Osteoblast (primary cell): ENCODE data around the gene LRAT. TPM values are rescaled to one million over a fixed set of nuclear protein-coding genes. Genes with fewer than 3 reads are reported as not detected.

ENCODE experiments used
- DNase-seq: peaks from one replicate; pipeline ENCODE4 v3.0.0; 2011; ENCODE audit warnings: low spot score, mixed read lengths; ENCODE audit not compliant: insufficient read length; ENCODE audit errors: missing footprints
- H2AFZ ChIP-seq: 2 replicates; pipeline ENCODE4 v1.6.0; 2011; ENCODE audit warnings: mild to moderate bottlenecking, low read length
- H3K27ac ChIP-seq: 2 replicates; pipeline ENCODE4 v1.5.1; 2011; ENCODE audit warnings: mild to moderate bottlenecking, low read depth, low read length, moderate library complexity
- H3K27me3 ChIP-seq: 2 replicates; pipeline ENCODE4 v1.6.0; 2012; ENCODE audit warnings: mild to moderate bottlenecking, control low read depth, inconsistent platforms, low read length, moderate library complexity; ENCODE audit not compliant: insufficient read depth
- H3K36me3 ChIP-seq: 2 replicates; pipeline ENCODE4 v1.5.1; 2011; ENCODE audit warnings: mild to moderate bottlenecking, low read length, control low read depth, moderate library complexity; ENCODE audit not compliant: insufficient read depth
- H3K4me1 ChIP-seq: 2 replicates; pipeline ENCODE4 v1.5.1; 2011; ENCODE audit warnings: mild to moderate bottlenecking, low read length, control low read depth, moderate library complexity; ENCODE audit not compliant: insufficient read depth
- H3K4me2 ChIP-seq: 2 replicates; pipeline ENCODE4 v1.6.0; 2011; ENCODE audit warnings: mild to moderate bottlenecking, low read length; ENCODE audit not compliant: insufficient read depth
- H3K4me3 ChIP-seq: fragments of 200-600 bp; sonication (generic); 3 replicates; pipeline ENCODE4 v1.5.1; 2012; ENCODE audit warnings: mild to moderate bottlenecking, low read length, inconsistent platforms; ENCODE audit not compliant: insufficient read depth
- H3K79me2 ChIP-seq: 2 replicates; pipeline ENCODE4 v1.6.0; 2012; ENCODE audit warnings: mild to moderate bottlenecking, low read length, control low read depth, inconsistent platforms; ENCODE audit not compliant: insufficient read depth
- H3K9me3 ChIP-seq: 2 replicates; pipeline ENCODE4 v1.5.1; 2011; ENCODE audit warnings: low read depth, low read length, control low read depth
- H4K20me1 ChIP-seq: 2 replicates; pipeline ENCODE4 v1.6.0; 2012; ENCODE audit warnings: mild to moderate bottlenecking, low read length, control low read depth; ENCODE audit not compliant: insufficient read depth
- CTCF ChIP-seq: IDR thresholded peaks from 2 replicates; pipeline ENCODE4 v1.5.1; 2011; ENCODE audit warnings: mild to moderate bottlenecking, low read depth, low read length, moderate library complexity; ENCODE audit errors: extremely low read depth
- small RNA-seq: library from RNA; depleted of rRNA; stranded (forward); fragments of <200 nt; gene quantifications from one replicate; pipeline ENCODE3, GENCODE V24; 2012
- total RNA-seq: library from RNA; depleted of rRNA; stranded (reverse); fragments of >200 nt; gene quantifications from 2 replicates; pipeline ENCODE4 v1.2.3, GENCODE V29; 2012

LRAT gene
- total RNA-seq, 1 donor = not detected

DNA sequence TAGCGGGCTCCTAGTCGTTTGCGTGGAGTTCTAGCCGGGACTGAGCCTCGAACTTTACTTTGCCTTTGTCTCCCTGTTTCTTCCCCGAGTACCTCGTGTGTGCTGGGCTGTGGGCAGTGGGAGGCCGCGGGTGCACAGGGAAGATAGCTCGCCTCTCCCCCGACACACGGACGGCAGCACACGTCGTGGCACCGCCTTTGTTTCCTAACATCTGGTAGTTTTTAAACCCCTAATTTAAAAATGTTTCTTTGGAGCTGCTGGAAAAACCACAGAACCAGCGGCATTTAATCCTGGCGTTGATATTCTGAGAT is 38.1 kb downstream of the LRAT start:
- no peak overlapping the region for H3K27ac ChIP-seq
- H3K79me2 ChIP-seq = no peaks in the 10 kb centered on the region
- DNase-seq = peak; percentile 34
- no peak for TF ChIP-seq CTCF
- H3K36me3 ChIP-seq = no peaks in the 10 kb centered on the region
- no peaks in the 10 kb centered on the region for H4K20me1 ChIP-seq
- H3K4me2 ChIP-seq = no peak overlapping the region
- no peaks in the 10 kb centered on the region for H3K9me3 ChIP-seq
- H3K4me1 ChIP-seq = no peaks in the 10 kb centered on the region
- no peaks in the 10 kb centered on the region for H3K27me3 ChIP-seq
- H2AFZ ChIP-seq = no peak overlapping the region
- no peak overlapping the region for H3K4me3 ChIP-seq

Small RNAs within 50 kb of the gene (small RNA-seq; reads per million reads assigned to genes)
- gene NDUFB2P1 = not detected
- not detected for gene RNU2-44P
- gene RNU2-66P = not detected

Other genes starting within 250 kb of the LRAT start
- gene PLRG1, start 193.6 kb upstream of the LRAT start, total RNA-seq = 79.9 and 81.8 TPM in 2 replicates
- not detected in 2 replicates for gene FGB, start 181.0 kb upstream of the LRAT start, total RNA-seq
- not detected in 2 replicates for gene FGA, start 153.3 kb upstream of the LRAT start, total RNA-seq
- gene FGG, start 131.3 kb upstream of the LRAT start, total RNA-seq = not detected in 2 replicates
- not detected in 2 replicates for gene RBM46, start 37.3 kb downstream of the LRAT start, total RNA-seq